PC-3 (cell line): ENCODE measurements around the gene CDHR1. TPM values are rescaled to one million over a fixed set of nuclear protein-coding genes. Genes with fewer than 3 reads are reported as not detected.

Experiments
- ATAC-seq: fragments of 200-7000 bp; cut with Tn5 transposase; 2 replicates; pipeline ENCODE4 v1.9.1; 2020; ENCODE audit warnings: mild to moderate bottlenecking, moderate library complexity
- BruUV-seq: library from RNA; stranded (reverse); fragments of 400-500 nt; replicated peaks from 2 replicates; lab custom pipeline; 2021; lab: Mats Ljungman, UMichigan
- CTCF ChIA-PET: fragments of 300-600 bp; sonication (Branson Sonifier 250); formaldehyde crosslinking; loops from one replicate; lab custom pipeline; 2022; ENCODE audit warnings: antibody characterized with exemption; lab: Charles Lee
- POLR2A ChIA-PET: fragments of 300-600 bp; sonication (Branson Sonifier 250); formaldehyde crosslinking; loops from one replicate; lab custom pipeline; 2022; ENCODE audit warnings: antibody characterized with exemption; ENCODE audit not compliant: unreplicated experiment; lab: Charles Lee
- DNase-seq: peaks from one replicate; pipeline ENCODE4 v3.0.0-alpha.2; 2015
- H2AFZ ChIP-seq: fragments of 300-600 bp; sonication (generic); 2 replicates; pipeline ENCODE4 v1.6.0; 2016; ENCODE audit warnings: antibody characterized with exemption, low read length
- H3F3A ChIP-seq: fragments of 300-600 bp; sonication (generic); one replicate; pipeline ENCODE4 v1.6.0; 2017; ENCODE audit warnings: antibody characterized with exemption, low read length, control low read depth, mild to moderate bottlenecking; ENCODE audit not compliant: unreplicated experiment
- H3K27ac ChIP-seq: fragments of 300-600 bp; sonication (generic); 2 replicates; pipeline ENCODE4 v1.5.1; 2016; ENCODE audit warnings: mild to moderate bottlenecking, low read length
- H3K27me3 ChIP-seq: fragments of 300-600 bp; sonication (generic); 2 replicates; pipeline ENCODE4 v1.6.1; 2016; ENCODE audit warnings: low read length, mixed read lengths
- H3K36me3 ChIP-seq: fragments of 300-600 bp; sonication (generic); 2 replicates; pipeline ENCODE4 v1.6.1; 2016; ENCODE audit warnings: low read depth, mixed run types, low read length, mixed read lengths
- H3K4me1 ChIP-seq: fragments of 300-600 bp; sonication (generic); 2 replicates; pipeline ENCODE4 v1.5.1; 2016; ENCODE audit warnings: low read length; ENCODE audit not compliant: insufficient read depth
- H3K4me2 ChIP-seq: fragments of 300-600 bp; sonication (generic); 2 replicates; pipeline ENCODE4 v1.6.0; 2016; ENCODE audit warnings: low read length
- H3K4me3 ChIP-seq: fragments of 300-600 bp; sonication (generic); 2 replicates; pipeline ENCODE4 v1.5.1; 2016; ENCODE audit warnings: mild to moderate bottlenecking, low read length, mixed read lengths
- H3K79me2 ChIP-seq: fragments of 300-600 bp; sonication (generic); 2 replicates; pipeline ENCODE4 v1.6.1; 2017; ENCODE audit warnings: low read length, mixed read lengths
- H3K9ac ChIP-seq: fragments of 300-600 bp; sonication (generic); 2 replicates; pipeline ENCODE4 v1.6.0; 2016; ENCODE audit warnings: mild to moderate bottlenecking, low read length
- H3K9me2 ChIP-seq: fragments of 300-600 bp; sonication (generic); replicated peaks from 2 replicates; pipeline ENCODE4 v1.6.1; 2016; ENCODE audit warnings: mixed run types, low read length, mixed read lengths
- H3K9me3 ChIP-seq: fragments of 300-600 bp; sonication (generic); 2 replicates; pipeline ENCODE4 v1.6.1; 2016; ENCODE audit warnings: low read length, mixed read lengths
- H4K20me1 ChIP-seq: fragments of 300-600 bp; sonication (generic); 2 replicates; pipeline ENCODE4 v1.6.1; 2016; ENCODE audit warnings: low read length, mixed read lengths
- CTCF ChIP-seq: fragments of 300-600 bp; sonication (generic); conservative IDR thresholded peaks from 2 replicates; pipeline ENCODE4 v1.5.1; 2017; ENCODE audit warnings: antibody characterized with exemption, low read depth, mild to moderate bottlenecking, low read length
- EZH2 ChIP-seq: fragments of 300-600 bp; sonication (generic); IDR thresholded peaks from one replicate; pipeline ENCODE4 v1.6.1; 2017; ENCODE audit warnings: antibody characterized with exemption, mild to moderate bottlenecking, low read length; ENCODE audit not compliant: unreplicated experiment
- EZH2phosphoT487 ChIP-seq: fragments of 300-600 bp; sonication (generic); IDR thresholded peaks from 2 replicates; pipeline ENCODE4 v1.6.1; 2018; ENCODE audit warnings: mild to moderate bottlenecking, antibody characterized with exemption, low read length, borderline replicate concordance
- intact Hi-C: fragments of 100-400 bp; cut with micrococcal nuclease; formaldehyde crosslinking; loops from 2 replicates; pipeline ENCODE4 v1.9.0; 2023
- total RNA-seq: library from RNA; depleted of rRNA; stranded (reverse); fragments of >200 nt; gene quantifications from 2 replicates; pipeline ENCODE4 v1.2.3, GENCODE V29; 2014

CDHR1 gene
- total RNA-seq, 1 experiment from 2014 or later: not detected

GRCh38 chr10:84264611-84265141 is 70.3 kb downstream of the CDHR1 start:
- DNase-seq: peak; percentile 67
- Histone ChIP-seq H3K9me2 (no peaks in the 10 kb centered on the region), H3K4me3 (no peak overlapping the region), H3K9me3 (no peaks in the 10 kb centered on the region), H3K27ac (no peak overlapping the region), H3K4me2 (no peak overlapping the region), H3K36me3 (no peaks in the 10 kb centered on the region), H2AFZ (no peak overlapping the region), H3F3A (no peaks in the 10 kb centered on the region), H3K4me1 (peaks cover 10% of the 10 kb centered on the region; the same call in 1 of the 2 replicates), H3K9ac (no peak overlapping the region), H3K79me2 (no peaks in the 10 kb centered on the region), H3K27me3 (0 out of 2 replicates have a peak, but pooled peaks cover 6% of the 10 kb centered on the region), H4K20me1 (no peaks in the 10 kb centered on the region)
- ChIA-PET CTCF (interaction anchor here (1.0 kb wide), 2 partner anchors 272 to 275 kb away, joined by 3 to 4 read pairs; no protein-coding TSS in a partner anchor), POLR2A (no interaction called here)
- intact Hi-C loops: loop anchor here (1.0 to 5.0 kb wide), 4 partner anchors 43 to 273 kb away; partner anchors contain the start of gene CCSER2
- peak; percentile 91 for ATAC-seq
- BruUV-seq: no TSS peak
- TF ChIP-seq EZH2phosphoT487: no peak
- TF ChIP-seq CTCF: peak; percentile 89

GRCh38 chr10:84265418-84265817 is 71.1 kb downstream of the CDHR1 start:
- no TSS peak for BruUV-seq
- intact Hi-C loops: loop anchor here (5.0 kb wide), 2 partner anchors 42 to 62 kb away; partner anchors contain the start of gene CCSER2
- POLR2A ChIA-PET: no interaction called here

More at GRCh38 chr10:84265418-84265817, 71.1 kb downstream of the CDHR1 start:
- H3K9ac ChIP-seq: no peak overlapping the region
- CTCF ChIA-PET: interaction anchor here (1.0 kb wide), 1 partner anchor 275 kb away, joined by 4 read pairs; no protein-coding TSS in a partner anchor
- peaks cover 13% of the 10 kb centered on the region; the same call in 1 of the 2 replicates for H3K4me1 ChIP-seq
- no peak overlapping the region for H2AFZ ChIP-seq
- no peaks in the 10 kb centered on the region for H3K79me2 ChIP-seq
- H3K9me2 ChIP-seq: no peaks in the 10 kb centered on the region
- H3K27me3 ChIP-seq: 0 out of 2 replicates have a peak, but pooled peaks cover 6% of the 10 kb centered on the region
- no peak for DNase-seq
- no peak overlapping the region for H3K4me2 ChIP-seq
- no peaks in the 10 kb centered on the region for H3F3A ChIP-seq
- TF ChIP-seq EZH2 (no peak), EZH2phosphoT487 (no peak), CTCF (no peak)
- no peak overlapping the region for H3K27ac ChIP-seq
- no peaks in the 10 kb centered on the region for H3K36me3 ChIP-seq
- H3K9me3 ChIP-seq: no peaks in the 10 kb centered on the region
- no peaks in the 10 kb centered on the region for H4K20me1 ChIP-seq
- ATAC-seq: no peak
- no peak overlapping the region for H3K4me3 ChIP-seq
